ENCODE measurements around the gene JHY.

JHY gene

GRCh38 chr11:122954455-122954854 is 71.9 kb downstream of the JHY start:
- no peak for DNase-seq (ENCODE audit: low spot score)

GRCh38 chr11:122963961-122964360 is 81.4 kb downstream of the JHY start:
- no peak for DNase-seq (ENCODE audit: low spot score)

GRCh38 chr11:122976061-122976733 is 93.6 kb downstream of the JHY start:
- no peak for DNase-seq (ENCODE audit: low spot score)

- DNase-seq (ENCODE audit: low spot score): no peak
Measured at GRCh38 chr11:122976734-122977469, 94.3 kb downstream of the JHY start.

- no peak for DNase-seq (ENCODE audit: low spot score)
Measured at GRCh38 chr11:122977470-122978298, 95.1 kb downstream of the JHY start.

- no peak for DNase-seq (ENCODE audit: low spot score)
Measured at GRCh38 chr11:122978299-122978620, 95.7 kb downstream of the JHY start.

GRCh38 chr11:122979103-122979814 is 96.7 kb downstream of the JHY start:
- DNase-seq (ENCODE audit: low spot score): no peak

- no peak for DNase-seq (ENCODE audit: low spot score)
Measured at GRCh38 chr11:122979815-122980595, 97.4 kb downstream of the JHY start.

GRCh38 chr11:122981388-122982264 is 99.1 kb downstream of the JHY start, which contains the start of gene BSX:
TSS of gene BSX (minus strand) at chr11:122981834. CDS start at chr11:122981671, 163 bp downstream.
- peak; percentile 24 for DNase-seq (ENCODE audit: low spot score)

GRCh38 chr11:122983438-122984185 is 101.1 kb downstream of the JHY start:
- DNase-seq (ENCODE audit: low spot score): no peak

- DNase-seq (ENCODE audit: low spot score): no peak
Measured at GRCh38 chr11:122984186-122985011, 101.8 kb downstream of the JHY start.

- DNase-seq (ENCODE audit: low spot score): no peak
Measured at GRCh38 chr11:122995526-122995925, 113.0 kb downstream of the JHY start.

GRCh38 chr11:122998727-122999366 is 116.3 kb downstream of the JHY start:
- peak; percentile 21 for DNase-seq (ENCODE audit: low spot score)

GRCh38 chr11:123000721-123001120 is 118.2 kb downstream of the JHY start:
- DNase-seq (ENCODE audit: low spot score): no peak

- DNase-seq (ENCODE audit: low spot score): no peak
Measured at GRCh38 chr11:123006860-123007542, 124.4 kb downstream of the JHY start.

All from Ammon's horn (tissue), 1 donor.